ENCODE data around the gene METTL26. TPM values are rescaled to one million over a fixed set of nuclear protein-coding genes. Genes with fewer than 3 reads are reported as not detected.
A peak's percentile ranks its signal among the peaks of the same experiment; 100 is the strongest.

METTL26 gene
- total and polyA plus RNA-seq, 2 of the 8 experiments (the other 6 are each of a cell fraction or from before 2014, with no cell fraction given) = 100 to 186 TPM

GRCh38 chr16:675884-676564, 39.9 kb upstream of the METTL26 start:
- H3K18ac ChIP-seq (ENCODE audit: extremely low read depth, low read length) = peak overlapping the region; percentile 48; the same call in 1 of the 2 replicates
- H2BK5ac ChIP-seq (ENCODE audit: low read depth, low read length) = no peak overlapping the region
- H3K23me2 ChIP-seq (ENCODE audit: low read depth, low read length) = peaks cover 12% of the 10 kb centered on the region
- TF ChIP-seq FOSL1 (IDR thresholded peaks at IDR 0.05; ENCODE audit: insufficient read depth, low read depth, low read length) = no peak
- no peak for TF ChIP-seq RXRA (IDR thresholded peaks at IDR 0.05; ENCODE audit: insufficient read depth, low read depth, low read length)
- peak overlapping the region; percentile 52 for H4K91ac ChIP-seq (replicated peaks; ENCODE audit: insufficient read length, low read length)
- no peak overlapping the region for H3K27ac ChIP-seq (ENCODE audit: low read depth, low read length)
- peaks cover 9 to 27% (median 19%) of the 10 kb centered on the region in 4 experiments; a peak in 7 of 8 replicates for H3K36me3 ChIP-seq (ENCODE audit: control insufficient read depth in 2 of 4, insufficient read depth in 4 of 4, low read length in 3 of 4)
- no peak overlapping the region; a peak in 1 of 7 replicates for H3K9ac ChIP-seq (replicated peaks in 1 of 4; ENCODE audit: extremely low read depth in 1 of 4, low read depth in 3 of 4, low read length in 3 of 4)
- CTCF ChIA-PET (ENCODE audit: partially characterized antibody) = interaction anchor here (0.7 to 12.0 kb wide), 9 partner anchors 8 to 94 kb away, joined by 3 to 75 read pairs (median 5); partner anchors contain the start of genes RHOT2 and WDR24
- H3K4ac ChIP-seq (replicated peaks; ENCODE audit: insufficient read length, low read depth, low read length) = peak overlapping the region; percentile 69
- H2AK5ac ChIP-seq (ENCODE audit: low read depth, low read length) = peak overlapping the region; percentile 75; the same call in 1 of the 2 replicates
- FAIRE-seq = no peak
- peak in 1 of 2 experiments; percentile 55 for DNase-seq (ENCODE audit: low read depth in 1 of 2, low spot score in 2 of 2)
- H3K4me3 ChIP-seq (ENCODE audit: extremely low read depth in 1 of 4, insufficient read depth in 2 of 4, low read depth in 3 of 4, low read length in 4 of 4) = peak overlapping the region; percentile 29 to 74 (median 48); a peak in 6 of 8 replicates
- peaks cover 0 to 33% (median 25%) of the 10 kb centered on the region in 4 experiments; a peak in 6 of 7 replicates for H3K4me1 ChIP-seq (replicated peaks in 1 of 4; ENCODE audit: control insufficient read depth in 3 of 4, insufficient read depth in 4 of 4, low read length in 3 of 4)
- H4K5ac ChIP-seq (ENCODE audit: insufficient read length, low read depth, low read length) = no peak overlapping the region
- no peaks in the 10 kb centered on the region for H3K9me3 ChIP-seq (ENCODE audit: insufficient read depth in 2 of 2, low read depth in 1 of 2, low read length in 1 of 2)
- peak overlapping the region; percentile 92; the same call in 1 of the 2 replicates for H2BK15ac ChIP-seq (ENCODE audit: low read length)
- H3K14ac ChIP-seq (ENCODE audit: insufficient read length) = no peak overlapping the region
- peaks cover 0 to 1% of the 10 kb centered on the region in 2 experiments; a peak in 1 of 4 replicates for H3K79me2 ChIP-seq (ENCODE audit: control insufficient read depth in 1 of 2, insufficient read depth in 2 of 2, low read length in 2 of 2)
- no peak overlapping the region for H2BK120ac ChIP-seq (replicated peaks; ENCODE audit: low read depth, low read length)
- H3K79me1 ChIP-seq (ENCODE audit: low read depth, low read length) = peaks cover under 1% of the 10 kb centered on the region; the same call in 1 of the 2 replicates
- H4K8ac ChIP-seq (ENCODE audit: extremely low read depth, insufficient read depth, low read length) = no peak overlapping the region
- WGBS, 2 experiments (ENCODE audit: extremely low coverage in 1 of 2, insufficient coverage in 1 of 2, insufficient read length in 1 of 2, insufficient replicate concordance in 2 of 2, low coverage in 1 of 2, low lambda C conversion rate in 2 of 2, missing lambda C conversion rate in 1 of 2) = 89% methylated on average over 14 of the region's 25 CpGs; no CpG with 5 or more reads in 1 of the 2 experiments
- no peak overlapping the region for H2AFZ ChIP-seq (ENCODE audit: low read length)
- peak overlapping the region; percentile 96; the same call in 1 of the 2 replicates for H2BK12ac ChIP-seq (ENCODE audit: low read depth, low read length)
- H4K20me1 ChIP-seq (replicated peaks in 1 of 2; ENCODE audit: control insufficient read depth in 1 of 2, insufficient read depth in 2 of 2, low read length in 2 of 2) = peaks cover 4 to 21% of the 10 kb centered on the region in 2 experiments
- H3K27me3 ChIP-seq (replicated peaks in 1 of 4; ENCODE audit: control insufficient read depth in 3 of 4, extremely low read depth in 1 of 4, insufficient read depth in 3 of 4, low read length in 3 of 4) = peaks cover 0 to 2% (median 0%) of the 10 kb centered on the region in 4 experiments; a peak in 2 of 7 replicates
- peak overlapping the region; percentile 79 to 99 for H3K4me2 ChIP-seq (ENCODE audit: insufficient read depth in 1 of 2, low read depth in 2 of 2, low read length in 2 of 2)
- peak overlapping the region; percentile 61; the same call in 1 of the 2 replicates for H2BK20ac ChIP-seq (ENCODE audit: low read length)
- POLR2A ChIA-PET (ENCODE audit: partially characterized antibody) = interaction anchor here (1.2 to 13.3 kb wide), 19 partner anchors 8 to 127 kb away, joined by 3 to 214 read pairs (median 6); partner anchors contain the start of genes ANTKMT, CCDC78, JMJD8 and METTL26
- no peak overlapping the region for H3K23ac ChIP-seq (ENCODE audit: insufficient read length)
- H3K56ac ChIP-seq (replicated peaks; ENCODE audit: insufficient read length, low read depth, low read length) = no peak overlapping the region

Data from H1 (cell line).